ENCODE measurements around the gene FAM174C.

Gene FAM174C

GRCh38 chr19:1284979-1285736 lies 9.8 kb downstream of the FAM174C start:
- DNase-seq (ENCODE audit: low read depth in 2 of 2), result no peak

- DNase-seq (ENCODE audit: low read depth in 2 of 2), result no peak
Measured at GRCh38 chr19:1285737-1286360, 10.5 kb downstream of the FAM174C start, which contains the start of gene EFNA2. EFNA2 (plus strand) TSS chr19:1285873; CDS start chr19:1286169, 296 bp downstream.

- DNase-seq (ENCODE audit: low read depth in 2 of 2), result no peak
Measured at GRCh38 chr19:1286487-1287353, 11.4 kb downstream of the FAM174C start.

GRCh38 chr19:1287354-1288225 lies 12.3 kb downstream of the FAM174C start:
- no peak for DNase-seq (ENCODE audit: low read depth in 2 of 2)

- no peak for DNase-seq (ENCODE audit: low read depth in 2 of 2)
Measured at GRCh38 chr19:1288226-1288612, 12.9 kb downstream of the FAM174C start.

- DNase-seq (ENCODE audit: low read depth in 2 of 2), result no peak
Measured at GRCh38 chr19:1288833-1289685, 13.7 kb downstream of the FAM174C start.

- no peak for DNase-seq (ENCODE audit: low read depth in 2 of 2)
Measured at GRCh38 chr19:1289686-1290025, 14.3 kb downstream of the FAM174C start.

GRCh38 chr19:1290196-1290702 lies 14.9 kb downstream of the FAM174C start:
- DNase-seq (ENCODE audit: low read depth in 2 of 2), result no peak

- DNase-seq (ENCODE audit: low read depth in 2 of 2), result no peak
Measured at GRCh38 chr19:1290703-1291651, 15.6 kb downstream of the FAM174C start.

- DNase-seq (ENCODE audit: low read depth in 2 of 2), result no peak
Measured at GRCh38 chr19:1291761-1292418, 16.6 kb downstream of the FAM174C start.

GRCh38 chr19:1292419-1293151 lies 17.3 kb downstream of the FAM174C start:
- DNase-seq (ENCODE audit: low read depth in 2 of 2), result no peak

GRCh38 chr19:1293782-1294604 lies 18.7 kb downstream of the FAM174C start:
- DNase-seq (ENCODE audit: low read depth in 2 of 2), result no peak

- no peak for DNase-seq (ENCODE audit: low read depth in 2 of 2)
Measured at GRCh38 chr19:1294688-1295087, 19.4 kb downstream of the FAM174C start.

- peak in 1 of 2 donors; percentile 45 for DNase-seq (ENCODE audit: low read depth in 2 of 2)
Measured at GRCh38 chr19:1295169-1296012, 20.1 kb downstream of the FAM174C start.

- DNase-seq (ENCODE audit: low read depth in 2 of 2), result no peak
Measured at GRCh38 chr19:1296078-1296477, 20.7 kb downstream of the FAM174C start.
